Right lobe of liver (tissue), 6 donors: ENCODE measurements around the gene MAIP1. TPM values are rescaled to one million over a fixed set of nuclear protein-coding genes. Genes with fewer than 3 reads are reported as not detected.

Experiments
- ATAC-seq, 4 donors: fragments of 200-7000 bp; cut with Tn5 transposase; one replicate each; pipeline ENCODE4 v1.9.1; 2020; ENCODE audit warnings: mild to moderate bottlenecking in 4 of 4, moderate library complexity in 4 of 4
- DNase-seq, 3 donors: peaks; one replicate each; pipeline ENCODE4 v3.0.0-alpha.2; 2020
- H3K27ac ChIP-seq, 3 donors: fragments of 200-600 bp; one replicate each; pipeline ENCODE4 v1.8.0; 2022
- H3K27me3 ChIP-seq, 2 donors: fragments of 200-600 bp; one replicate each; pipeline ENCODE4 v1.8.0; 2022
- H3K36me3 ChIP-seq, 4 donors: fragments of 200-600 bp; sonication (generic) in 1 of 4; one replicate each; pipeline versions ENCODE4 v1.5.1 to v1.8.0; 2017 to 2022; ENCODE audit warnings: control low read depth in 1 of 4
- H3K4me1 ChIP-seq, 4 donors: fragments of 200-600 bp; sonication (generic) in 1 of 4; one replicate each; pipeline versions ENCODE4 v1.5.1 to v1.8.0; 2017 to 2022; ENCODE audit warnings: control low read depth in 1 of 4
- H3K4me3 ChIP-seq, 3 donors: fragments of 200-600 bp; one replicate each; pipeline ENCODE4 v1.8.0; 2022
- H3K9me3 ChIP-seq, 4 donors: fragments of 200-600 bp; sonication (generic) in 1 of 4; one replicate each; pipeline versions ENCODE4 v1.5.1 to v1.8.0; 2017 to 2022; ENCODE audit warnings: control low read depth in 1 of 4
- CTCF ChIP-seq, 4 donors: fragments of 200-600 bp in 3 of 4; fragments of 450-650 bp in 1 of 4; IDR thresholded peaks; one replicate each; pipeline versions ENCODE4 v1.5.1 to v1.8.0; 2016 to 2022; ENCODE audit warnings: antibody characterized with exemption in 4 of 4, mild to moderate bottlenecking in 2 of 4
- POLR2A ChIP-seq: fragments of 450-650 bp; IDR thresholded peaks from one replicate; pipeline ENCODE4 v1.6.1; 2017; ENCODE audit warnings: antibody characterized with exemption, mild to moderate bottlenecking
- WGBS: methylation state at CpG from one replicate; pipeline ENCODE4 v1.1.6; 2018; ENCODE audit warnings: low coverage, low lambda C conversion rate; ENCODE audit not compliant: insufficient coverage; ENCODE audit errors: missing lambda C conversion rate; 5-methylcytosine and 5-hydroxymethylcytosine counted together
- intact Hi-C, 2 donors: fragments of 100-400 bp; cut with DNase I; formaldehyde crosslinking; loops; one replicate each; pipeline versions ENCODE4 v1.11.2 to v1.14.1; 2022
- total RNA-seq, 6 experiments: library from RNA; depleted of rRNA in 2 of 6; stranded (reverse); fragments of >200 nt in 2 of 6; fragmentation: NEBNext Ultra II Directional in 3 of 6; extraction: Animal tissue kit (Norgen Biotek cat#: 25700) in 3 of 6; gene quantifications; one replicate each; pipeline versions ENCODE4 v1.1.0 to v1.2.4, GENCODE V29; 2016 to 2023
- donor health status: DM: no; HTN: yes; CAD: no.
- donor health status: DM: no; HTN: no; CAD: no.
- donor health status: DM: no; HTN: no; CAD: no.
- donor health status: DM: no; HTN: yes; CAD: no.
- donor health status: DM: no; HTN: yes; CAD: no.

Gene MAIP1
- total RNA-seq, 6 experiments from 2014 or later = 23.4 to 39.7 (median 30.7) TPM

- intact Hi-C loops = no loop called here
- no peaks in the 10 kb centered on the region for H3K4me1 ChIP-seq
- ATAC-seq = no peak
These were observed 26.1 kb upstream of the MAIP1 start for GRCh38 chr2:199929262-199929661.

GRCh38 chr2:199932312-199932855 is 23.0 kb upstream of the MAIP1 start:
- intact Hi-C loops = no loop called here
- no peak overlapping the region for H3K27ac ChIP-seq
- TF ChIP-seq CTCF (IDR thresholded peaks at IDR 0.05) (no peak), POLR2A (no peak)
- H3K27me3 ChIP-seq = no peaks in the 10 kb centered on the region
- no peaks in the 10 kb centered on the region for H3K9me3 ChIP-seq
- peaks cover 0 to 8% (median 0%) of the 10 kb centered on the region in 4 donors for H3K4me1 ChIP-seq
- no peak for DNase-seq
- ATAC-seq = no peak
- 86% methylated on average over 4 of the region's 4 CpGs for WGBS
- peaks cover 0 to 38% (median 5%) of the 10 kb centered on the region in 4 donors for H3K36me3 ChIP-seq
- no peak overlapping the region for H3K4me3 ChIP-seq

More at GRCh38 chr2:199929262-199929661, 26.1 kb upstream of the MAIP1 start:
- 82% methylated on average over 2 of the region's 2 CpGs for WGBS
- H3K36me3 ChIP-seq = peaks cover 0 to 32% (median 5%) of the 10 kb centered on the region in 4 donors
- no peak for TF ChIP-seq CTCF (IDR thresholded peaks at IDR 0.05)
- TF ChIP-seq POLR2A = no peak
- no peaks in the 10 kb centered on the region for H3K9me3 ChIP-seq
- H3K4me3 ChIP-seq = no peak overlapping the region
- no peak for DNase-seq
- no peaks in the 10 kb centered on the region for H3K27me3 ChIP-seq
- no peak overlapping the region for H3K27ac ChIP-seq

- TF ChIP-seq POLR2A = no peak
- no peak for TF ChIP-seq CTCF (IDR thresholded peaks at IDR 0.05)
- H3K27me3 ChIP-seq = no peaks in the 10 kb centered on the region
- no peak overlapping the region for H3K4me3 ChIP-seq
- no peak overlapping the region for H3K27ac ChIP-seq
- H3K4me1 ChIP-seq = peaks cover 0 to 8% (median 0%) of the 10 kb centered on the region in 4 donors
- WGBS = 53% methylated on average over 3 of the region's 3 CpGs
- ATAC-seq = no peak
- H3K9me3 ChIP-seq = no peaks in the 10 kb centered on the region
- no peak for DNase-seq
- peaks cover 0 to 45% (median 5%) of the 10 kb centered on the region in 4 donors for H3K36me3 ChIP-seq
- intact Hi-C loops = no loop called here
These were observed 21.9 kb upstream of the MAIP1 start for GRCh38 chr2:199933466-199933865.

- DNase-seq = no peak
- H3K4me1 ChIP-seq = peaks cover 0 to 8% (median 0%) of the 10 kb centered on the region in 4 donors
These were observed 18.8 kb upstream of the MAIP1 start for GRCh38 chr2:199936554-199936953.

More at GRCh38 chr2:199936554-199936953, 18.8 kb upstream of the MAIP1 start:
- intact Hi-C loops = no loop called here
- 41% methylated on average over 2 of the region's 2 CpGs for WGBS
- Histone ChIP-seq H3K27me3 (no peaks in the 10 kb centered on the region), H3K4me3 (no peak overlapping the region), H3K9me3 (no peaks in the 10 kb centered on the region), H3K36me3 (peaks cover 0 to 41% (median 5%) of the 10 kb centered on the region in 4 donors), H3K27ac (no peak overlapping the region)
- no peak for ATAC-seq
- TF ChIP-seq CTCF (IDR thresholded peaks at IDR 0.05) = no peak
- no peak for TF ChIP-seq POLR2A
